Upper lobe of left lung (tissue), 6 donors: ENCODE results near the gene SAMD11. TPM values are rescaled to one million over a fixed set of nuclear protein-coding genes. Genes with fewer than 3 reads are reported as not detected.

ENCODE experiments used
- ATAC-seq, 2 donors: fragments of 200-7000 bp; cut with Tn5 transposase; one replicate each; pipeline ENCODE4 v1.9.1; 2022; ENCODE audit warnings: mild to moderate bottlenecking in 2 of 2, moderate library complexity in 2 of 2; ENCODE audit not compliant: low FRiP score in 2 of 2
- DNase-seq, 2 donors: peaks; one replicate each; pipeline ENCODE4 v3.0.0-alpha.2; 2019 to 2020
- H3K27ac ChIP-seq, 4 donors: fragments of 200-600 bp; sonication (generic); one replicate each; pipeline ENCODE4 v1.5.1; 2016 to 2019
- H3K27me3 ChIP-seq, 4 donors: fragments of 200-600 bp; sonication (generic); one replicate each; pipeline ENCODE4 v1.5.1; 2017 to 2019
- H3K36me3 ChIP-seq, 4 donors: fragments of 200-600 bp; sonication (generic); one replicate each; pipeline ENCODE4 v1.5.1; 2016 to 2019
- H3K4me1 ChIP-seq, 4 donors: fragments of 200-600 bp; sonication (generic); one replicate each; pipeline ENCODE4 v1.5.1; 2018 to 2019
- H3K4me3 ChIP-seq, 4 donors: fragments of 200-600 bp; sonication (generic); one replicate each; pipeline ENCODE4 v1.5.1; 2017 to 2019; ENCODE audit warnings: mild to moderate bottlenecking in 2 of 4, moderate library complexity in 1 of 4
- H3K9me3 ChIP-seq, 4 donors: fragments of 200-600 bp; sonication (generic); one replicate each; pipeline ENCODE4 v1.5.1; 2018 to 2019
- CTCF ChIP-seq, 6 experiments: fragments of 450-650 bp in 4 of 6; fragments of 200-600 bp in 2 of 6; sonication (generic) in 2 of 6; IDR thresholded peaks; one replicate each; pipeline ENCODE4 v1.5.1; 2016 to 2019; ENCODE audit warnings: antibody characterized with exemption in 6 of 6
- EP300 ChIP-seq, 4 donors: sonication (generic); formaldehyde crosslinking; IDR thresholded peaks; one replicate each; pipeline ENCODE4 v1.5.1; 2017; ENCODE audit warnings: antibody characterized with exemption in 4 of 4, control low read depth in 2 of 4
- POLR2A ChIP-seq, 4 donors: fragments of 450-650 bp; IDR thresholded peaks; one replicate each; pipeline ENCODE4 v1.5.1; 2016 to 2017; ENCODE audit warnings: antibody characterized with exemption in 4 of 4, mild to moderate bottlenecking in 2 of 4
- POLR2AphosphoS5 ChIP-seq, 2 donors: sonication (generic); formaldehyde crosslinking; IDR thresholded peaks; one replicate each; pipeline ENCODE4 v1.5.1; 2017; ENCODE audit warnings: antibody characterized with exemption in 2 of 2
- WGBS, 2 donors: methylation state at CpG; one replicate each; pipeline ENCODE4 v1.1.5; 2017 to 2018; 5-methylcytosine and 5-hydroxymethylcytosine counted together
- total RNA-seq, 6 donors: library from RNA; depleted of rRNA in 4 of 6; stranded (reverse); fragments of >200 nt in 4 of 6; gene quantifications; one replicate each; pipeline versions ENCODE4 v1.1.0 to v1.2.1, GENCODE V29; 2016 to 2021
- donor health status: DM: no; HTN: no; CAD: no; lungs with moderate emphysema.
- donor health status: DM: no; HTN: yes; CAD: no; lungs with severe emphysema.

Gene SAMD11
- total RNA-seq, 6 donors from 2014 or later, result 1.0 to 9.3 (median 2.4) TPM

GRCh38 chr1:956636-957035, 32.9 kb downstream of the SAMD11 start:
- WGBS, 2 donors, result 94 to 95% methylated on average over 11 of the region's 11 CpGs
- no peak overlapping the region for H3K4me3 ChIP-seq
- H3K36me3 ChIP-seq, result peaks cover 20 to 57% (median 53%) of the 10 kb centered on the region in 4 donors
- peak in 1 of 2 donors; percentile 56 for DNase-seq
- no peak for TF ChIP-seq POLR2A (IDR thresholded peaks at IDR 0.05)
- TF ChIP-seq EP300 (IDR thresholded peaks at IDR 0.05), result no peak
- no peak for TF ChIP-seq POLR2AphosphoS5 (IDR thresholded peaks at IDR 0.05)
- TF ChIP-seq CTCF (IDR thresholded peaks at IDR 0.05), result no peak
- no peak overlapping the region for H3K27ac ChIP-seq
- no peaks in the 10 kb centered on the region for H3K27me3 ChIP-seq
- peaks cover 27 to 44% (median 28%) of the 10 kb centered on the region in 4 donors for H3K4me1 ChIP-seq
- no peaks in the 10 kb centered on the region for H3K9me3 ChIP-seq
- no peak for ATAC-seq

DNA sequence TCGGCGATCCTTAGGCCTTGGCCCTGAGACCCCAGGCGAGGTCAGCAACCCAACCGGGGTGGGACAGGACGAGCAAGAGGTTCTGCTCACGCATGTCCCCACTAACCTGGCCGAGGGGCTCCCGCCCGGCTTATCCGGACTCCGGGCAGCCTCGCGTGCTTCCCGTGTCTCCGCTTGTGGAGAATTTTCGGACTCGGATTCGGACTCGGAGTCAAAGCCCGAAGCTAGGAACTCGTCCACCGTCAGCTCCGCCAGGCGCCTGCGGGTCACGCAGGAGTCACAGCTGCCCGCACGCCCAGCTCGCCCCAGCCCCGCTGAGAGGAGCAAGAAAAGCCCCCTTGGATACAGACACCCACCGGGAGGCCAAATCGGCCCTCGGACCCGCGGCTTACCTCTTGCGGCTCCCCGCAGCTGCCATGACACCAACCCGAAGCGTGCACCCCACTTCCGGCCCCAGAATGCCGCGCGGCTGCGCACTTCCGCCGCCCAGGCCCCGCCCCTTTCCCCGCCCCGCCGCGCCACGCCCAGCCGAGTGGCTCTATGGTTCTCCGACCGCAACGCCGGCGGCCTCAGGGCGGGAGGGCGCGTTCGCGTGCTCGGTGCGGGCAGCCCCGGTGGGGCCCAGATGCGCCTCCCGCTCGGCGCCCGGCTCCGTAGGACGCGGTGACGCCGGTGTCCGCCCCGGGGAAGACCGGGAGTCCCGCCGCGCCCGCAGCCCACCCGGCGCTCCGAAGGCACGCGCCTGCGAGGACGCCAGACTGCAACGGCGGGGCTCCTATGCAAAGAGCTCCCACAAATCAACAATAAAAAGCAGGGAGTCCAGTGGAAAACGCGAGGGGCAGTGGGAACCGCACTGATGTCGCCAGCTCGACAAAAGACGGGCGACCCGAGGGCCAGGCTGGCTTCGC, 35.4 kb downstream of the SAMD11 start, which contains the start of gene NOC2L:
Gene NOC2L, minus strand, starts transcription at position 434 of the 908 bp plus-strand sequence. Its CDS starts 16 bp downstream, at position 418.
- ATAC-seq, result peak; percentile 94 to 97
- Histone ChIP-seq H3K4me1 (peaks cover 29 to 48% (median 29%) of the 10 kb centered on the region in 4 donors), H3K27ac (peak within 1 kb of the TSS in 3 of 4 donors; percentile 47 to 78 (median 73)), H3K9me3 (no peaks in the 10 kb centered on the region), H3K36me3 (peaks cover 9 to 47% (median 35%) of the 10 kb centered on the region in 4 donors), H3K4me3 (peak within 1 kb of the TSS; percentile 84 to 100 (median 99)), H3K27me3 (no peaks in the 10 kb centered on the region)
- WGBS, 2 donors, result 0 to 9% methylated on average over 18 to 75 of the region's 101 CpGs
- TF ChIP-seq POLR2AphosphoS5 (IDR thresholded peaks at IDR 0.05), result peak; percentile 67 to 74
- TF ChIP-seq EP300 (IDR thresholded peaks at IDR 0.05), result no peak
- TF ChIP-seq CTCF (IDR thresholded peaks at IDR 0.05), result no peak
- peak in 1 of 4 donors; percentile 57 for TF ChIP-seq POLR2A (IDR thresholded peaks at IDR 0.05)
- DNase-seq, result peak; percentile 91 to 100

DNA sequence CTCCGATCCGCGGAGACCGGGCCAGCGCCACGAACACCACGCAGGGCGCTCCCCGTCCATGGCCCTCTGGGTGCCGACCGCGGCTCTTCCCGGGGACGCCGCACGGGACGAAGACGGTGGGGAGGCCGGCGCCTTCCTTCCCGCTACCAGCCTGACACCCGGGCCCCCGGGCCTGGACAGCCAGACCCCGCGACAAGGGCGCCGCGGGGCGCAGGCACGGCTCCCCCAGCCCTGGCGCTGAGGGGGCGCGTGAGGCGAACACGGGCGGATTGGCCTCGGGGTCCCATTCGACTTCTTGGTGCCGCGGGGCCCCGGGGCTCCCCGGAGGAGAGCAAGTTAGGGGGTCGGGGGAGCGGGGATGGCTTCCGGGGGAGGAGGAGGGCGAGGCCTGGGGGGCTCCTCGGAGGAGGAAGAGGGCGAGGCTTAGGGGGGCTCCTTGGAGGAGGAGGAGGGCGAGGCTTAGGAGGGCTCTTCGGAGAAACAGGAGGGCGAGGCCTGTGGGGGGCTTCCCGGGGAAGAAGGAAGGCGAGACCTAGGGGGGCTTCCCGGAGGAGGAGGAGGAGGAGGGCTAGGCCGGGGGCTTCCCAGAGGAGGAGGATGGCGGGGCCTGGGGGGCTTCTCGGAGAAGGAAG, 36.1 kb downstream of the SAMD11 start:
- WGBS, 2 donors, result 14 to 32% methylated on average over 17 to 28 of the region's 57 CpGs
- Histone ChIP-seq H3K27ac (peak overlapping the region in 1 of 4 donors; percentile 78), H3K9me3 (no peaks in the 10 kb centered on the region), H3K4me1 (peaks cover 29 to 48% (median 29%) of the 10 kb centered on the region in 4 donors), H3K4me3 (peak overlapping the region; percentile 83 to 100 (median 92)), H3K27me3 (no peaks in the 10 kb centered on the region), H3K36me3 (peaks cover 3 to 39% (median 29%) of the 10 kb centered on the region in 4 donors)
- TF ChIP-seq CTCF (IDR thresholded peaks at IDR 0.05) (no peak), POLR2AphosphoS5 (IDR thresholded peaks at IDR 0.05) (no peak), EP300 (IDR thresholded peaks at IDR 0.05) (no peak), POLR2A (IDR thresholded peaks at IDR 0.05) (no peak)
- ATAC-seq, result peak in 1 of 2 donors; percentile 23
- peak in 1 of 2 donors; percentile 86 for DNase-seq

DNA sequence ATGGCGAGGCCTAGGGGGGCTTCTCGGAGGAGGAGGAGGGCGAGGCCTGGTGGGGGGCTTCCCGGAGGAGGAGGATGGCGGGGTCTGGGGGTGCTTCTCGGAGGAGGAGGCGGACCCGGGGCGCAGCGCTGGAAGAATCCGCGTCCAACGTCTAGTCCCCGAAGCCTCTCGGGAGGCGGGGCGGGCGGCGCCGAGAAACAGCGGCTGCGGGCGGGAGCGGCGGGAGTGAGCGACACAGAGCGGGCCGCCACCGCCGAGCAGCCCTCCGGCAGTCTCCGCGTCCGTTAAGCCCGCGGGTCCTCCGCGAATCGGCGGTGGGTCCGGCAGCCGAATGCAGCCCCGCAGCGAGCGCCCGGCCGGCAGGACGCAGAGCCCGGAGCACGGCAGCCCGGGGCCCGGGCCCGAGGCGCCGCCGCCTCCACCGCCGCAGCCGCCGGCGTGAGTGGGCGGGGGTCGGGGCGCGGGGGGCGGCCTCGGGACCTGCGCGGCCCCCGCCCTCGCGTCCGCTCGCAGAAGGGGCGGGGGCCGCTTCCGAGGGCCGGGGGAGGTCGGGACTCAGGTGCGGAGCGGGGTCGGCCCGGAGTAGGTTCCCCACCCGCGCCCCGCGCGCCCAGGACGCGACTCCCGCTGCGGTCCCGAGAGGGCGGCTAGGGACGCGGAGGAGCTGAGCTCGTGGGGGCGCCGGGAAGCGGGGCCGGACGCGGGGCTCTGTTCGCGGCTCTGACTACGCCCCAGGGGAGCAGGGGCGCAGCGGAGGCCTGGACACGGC, 36.8 kb downstream of the SAMD11 start, which contains the start of gene KLHL17:
Gene KLHL17, plus strand, starts transcription at position 222 of the 769 bp plus-strand sequence. Its CDS starts 110 bp downstream, at position 332.
- Histone ChIP-seq H3K4me1 (peaks cover 29 to 48% (median 29%) of the 10 kb centered on the region in 4 donors), H3K4me3 (peak within 1 kb of the TSS; percentile 83 to 100 (median 92)), H3K36me3 (peaks cover 0 to 32% (median 22%) of the 10 kb centered on the region in 4 donors), H3K27me3 (no peaks in the 10 kb centered on the region), H3K9me3 (no peaks in the 10 kb centered on the region), H3K27ac (peak within 1 kb of the TSS in 1 of 4 donors; percentile 78)
- TF ChIP-seq POLR2A (IDR thresholded peaks at IDR 0.05), result peak in 1 of 4 donors; percentile 29
- no peak for TF ChIP-seq POLR2AphosphoS5 (IDR thresholded peaks at IDR 0.05)
- no peak for TF ChIP-seq EP300 (IDR thresholded peaks at IDR 0.05)
- peak in 1 of 6 experiments; percentile 16 for TF ChIP-seq CTCF (IDR thresholded peaks at IDR 0.05)
- peak in 1 of 2 donors; percentile 84 for ATAC-seq
- DNase-seq, result peak; percentile 76 to 97
- 0 to 3% methylated on average over 19 to 33 of the region's 109 CpGs for WGBS, 2 donors
